Esophagus squamous epithelium (tissue), 4 donors: ENCODE results near the gene VTI1B.

Experiments
- POLR2A ChIP-seq, 4 donors: fragments of 450-650 bp; IDR thresholded peaks; one replicate each; pipeline ENCODE4 v1.6.1; 2017; ENCODE audit warnings: antibody characterized with exemption in 4 of 4, mild to moderate bottlenecking in 4 of 4, moderate library complexity in 3 of 4
- TF ChIP-seq, protein P1 (sequence below), 6 experiments: fragments of 450-650 bp in 4 of 6; fragments of 200-600 bp in 2 of 6; sonication (generic) in 2 of 6; IDR thresholded peaks; one replicate each; pipeline ENCODE4 v1.5.1; 2016 to 2019; ENCODE audit warnings: antibody characterized with exemption in 6 of 6, mild to moderate bottlenecking in 4 of 6, moderate library complexity in 4 of 6

- TF ChIP-seq, protein P1, sequence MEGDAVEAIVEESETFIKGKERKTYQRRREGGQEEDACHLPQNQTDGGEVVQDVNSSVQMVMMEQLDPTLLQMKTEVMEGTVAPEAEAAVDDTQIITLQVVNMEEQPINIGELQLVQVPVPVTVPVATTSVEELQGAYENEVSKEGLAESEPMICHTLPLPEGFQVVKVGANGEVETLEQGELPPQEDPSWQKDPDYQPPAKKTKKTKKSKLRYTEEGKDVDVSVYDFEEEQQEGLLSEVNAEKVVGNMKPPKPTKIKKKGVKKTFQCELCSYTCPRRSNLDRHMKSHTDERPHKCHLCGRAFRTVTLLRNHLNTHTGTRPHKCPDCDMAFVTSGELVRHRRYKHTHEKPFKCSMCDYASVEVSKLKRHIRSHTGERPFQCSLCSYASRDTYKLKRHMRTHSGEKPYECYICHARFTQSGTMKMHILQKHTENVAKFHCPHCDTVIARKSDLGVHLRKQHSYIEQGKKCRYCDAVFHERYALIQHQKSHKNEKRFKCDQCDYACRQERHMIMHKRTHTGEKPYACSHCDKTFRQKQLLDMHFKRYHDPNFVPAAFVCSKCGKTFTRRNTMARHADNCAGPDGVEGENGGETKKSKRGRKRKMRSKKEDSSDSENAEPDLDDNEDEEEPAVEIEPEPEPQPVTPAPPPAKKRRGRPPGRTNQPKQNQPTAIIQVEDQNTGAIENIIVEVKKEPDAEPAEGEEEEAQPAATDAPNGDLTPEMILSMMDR (IDR thresholded peaks at IDR 0.05): no peak
- no peak for TF ChIP-seq POLR2A (IDR thresholded peaks at IDR 0.05)
Observed at GRCh38 chr14:67675219-67675582, 769 bp upstream of the VTI1B start.
